ENCODE data around the gene LUC7L3. TPM values are rescaled to one million over a fixed set of nuclear protein-coding genes. Genes with fewer than 3 reads are reported as not detected.
"Not testable (repeated sequence)": the region's sequence is repeated elsewhere in the genome, so short reads cannot be mapped to it uniquely, and the experiment has no call there.

The LUC7L3 gene
- total RNA-seq, 1 experiment from 2014 or later, result 136 TPM

GRCh38 chr17:50722746-50723145 is 3.3 kb downstream of the LUC7L3 start:
- Histone ChIP-seq H3K36me3 (ENCODE audit: control insufficient read depth, insufficient read depth, low read length) (peaks cover 15% of the 10 kb centered on the region; the same call in 1 of the 2 replicates), H3K27ac (ENCODE audit: low read length) (peak overlapping the region; percentile 55), H3K4me3 (ENCODE audit: low read depth in 2 of 2, low read length in 2 of 2) (peak overlapping the region; percentile 19 to 90), H3K27me3 (ENCODE audit: control insufficient read depth, insufficient read depth, low read length) (no peaks in the 10 kb centered on the region), H3K9me3 (ENCODE audit: control insufficient read depth, insufficient read depth, low read depth, low read length) (no peaks in the 10 kb centered on the region), H3K4me1 (ENCODE audit: control insufficient read depth, insufficient read depth, low read length) (peaks cover 50% of the 10 kb centered on the region)
- BruUV-seq (replicated peaks), result no TSS peak
- in situ Hi-C loops (cut with HindIII; ENCODE audit: low pct_unique_long_range_greater_than_20kb, low sequenced_read_pairs), result no loop called here
- no peak for DNase-seq (ENCODE audit: low read depth, low spot score)
- no peak for TF ChIP-seq REST (IDR thresholded peaks at IDR 0.05; ENCODE audit: insufficient read depth in 1 of 2, low read depth in 2 of 2, low read length in 1 of 2)
- TF ChIP-seq CTCF (IDR thresholded peaks at IDR 0.05), result no peak
- TF ChIP-seq POLR2AphosphoS5 (IDR thresholded peaks at IDR 0.05; ENCODE audit: low read depth, low read length), result no peak
- intact Hi-C loops (cut with micrococcal nuclease; ENCODE audit: unreplicated experiment), result no loop called here
- ATAC-seq, result no peak
- ChIA-PET POLR2A (interaction anchor here (0.6 kb wide), 1 partner anchor 73 kb away, joined by 6 read pairs; no protein-coding TSS in a partner anchor), CTCF (no interaction called here)

- H3K27ac ChIP-seq (ENCODE audit: low read length); H3K9me3 ChIP-seq (ENCODE audit: control insufficient read depth, insufficient read depth, low read depth, low read length); intact Hi-C loops (cut with micrococcal nuclease; ENCODE audit: unreplicated experiment); H3K4me3 ChIP-seq (ENCODE audit: low read depth in 2 of 2, low read length in 2 of 2); BruUV-seq (replicated peaks); ATAC-seq; POLR2A ChIA-PET; H3K27me3 ChIP-seq (ENCODE audit: control insufficient read depth, insufficient read depth, low read length); CTCF ChIA-PET; DNase-seq (ENCODE audit: low read depth, low spot score); in situ Hi-C loops (cut with HindIII; ENCODE audit: low pct_unique_long_range_greater_than_20kb, low sequenced_read_pairs): not testable (repeated sequence)
- Histone ChIP-seq H3K36me3 (ENCODE audit: control insufficient read depth, insufficient read depth, low read length) (peaks cover 13% of the 10 kb centered on the region; the same call in 1 of the 2 replicates), H3K4me1 (ENCODE audit: control insufficient read depth, insufficient read depth, low read length) (peaks cover 69% of the 10 kb centered on the region)
Measured at GRCh38 chr17:50724622-50725021, 5.2 kb downstream of the LUC7L3 start.

DNA sequence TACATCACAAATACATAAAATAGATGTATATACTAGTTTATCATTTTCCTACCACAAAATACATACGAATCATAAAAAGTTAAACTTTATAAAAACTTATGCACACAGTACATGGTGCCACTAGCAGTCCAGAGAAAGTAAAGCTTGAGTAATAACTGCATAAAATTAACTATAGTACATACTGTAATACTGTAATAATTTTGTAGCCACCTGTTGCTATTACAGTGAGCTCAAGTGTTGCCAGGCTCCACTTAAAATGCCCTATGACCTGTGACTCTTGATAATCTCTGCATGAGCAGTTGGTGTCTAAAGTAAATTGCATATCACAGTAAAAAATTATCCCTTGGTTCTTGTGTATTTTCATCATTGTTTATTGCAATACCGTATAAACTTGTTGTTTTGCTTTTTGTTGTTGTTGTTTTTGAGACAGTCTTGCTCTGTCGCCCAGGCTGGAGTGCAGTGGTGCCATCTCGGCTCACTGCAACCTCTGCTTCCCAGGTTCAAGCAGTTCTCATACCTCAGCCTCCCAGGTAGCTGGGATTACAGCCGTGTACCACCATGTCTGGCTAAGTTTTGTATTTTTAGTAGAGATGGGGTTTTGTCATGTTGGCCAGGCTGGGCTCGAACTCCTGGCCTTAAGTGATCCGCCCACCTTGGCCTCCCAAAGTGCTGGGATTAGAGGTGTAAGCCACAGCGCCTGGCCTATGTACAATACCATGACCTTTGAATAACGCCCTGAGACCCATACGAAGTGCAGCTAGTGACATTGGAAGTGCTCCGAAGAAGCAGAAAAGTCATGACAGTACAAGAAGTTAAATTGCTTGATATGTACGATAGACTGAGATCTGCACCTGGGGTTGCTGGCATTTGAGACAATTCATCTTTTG is 6.6 kb downstream of the LUC7L3 start:
- ATAC-seq (no peak), DNase-seq (ENCODE audit: low read depth, low spot score) (no peak)
- no peaks in the 10 kb centered on the region for H3K27me3 ChIP-seq (ENCODE audit: control insufficient read depth, insufficient read depth, low read length)
- in situ Hi-C loops (cut with HindIII; ENCODE audit: low pct_unique_long_range_greater_than_20kb, low sequenced_read_pairs), result no loop called here
- ChIA-PET POLR2A (no interaction called here), CTCF (interaction anchor here (0.5 kb wide), 1 partner anchor 30 kb away, joined by 3 read pairs; no protein-coding TSS in a partner anchor)
- no peak overlapping the region for H3K27ac ChIP-seq (ENCODE audit: low read length)
- 0 out of 2 replicates have a peak, but pooled peaks cover under 1% of the 10 kb centered on the region for H3K36me3 ChIP-seq (ENCODE audit: control insufficient read depth, insufficient read depth, low read length)
- no peak overlapping the region for H3K4me3 ChIP-seq (ENCODE audit: low read depth in 2 of 2, low read length in 2 of 2)
- no TSS peak for BruUV-seq (replicated peaks)
- no peaks in the 10 kb centered on the region for H3K9me3 ChIP-seq (ENCODE audit: control insufficient read depth, insufficient read depth, low read depth, low read length)
- no peak for TF ChIP-seq SIN3A (IDR thresholded peaks at IDR 0.05; ENCODE audit: borderline replicate concordance, insufficient read depth, low read depth, low read length)
- TF ChIP-seq POLR2AphosphoS5 (IDR thresholded peaks at IDR 0.05; ENCODE audit: low read depth, low read length), result no peak
- no peak for TF ChIP-seq CTCF (IDR thresholded peaks at IDR 0.05)
- no peak for TF ChIP-seq REST (IDR thresholded peaks at IDR 0.05; ENCODE audit: insufficient read depth in 1 of 2, low read depth in 2 of 2, low read length in 1 of 2)
- TF ChIP-seq TCF7L2 (IDR thresholded peaks at IDR 0.05; ENCODE audit: low read depth, low read length), result no peak
- H3K4me1 ChIP-seq (ENCODE audit: control insufficient read depth, insufficient read depth, low read length), result peaks cover 72% of the 10 kb centered on the region
- intact Hi-C loops (cut with micrococcal nuclease; ENCODE audit: unreplicated experiment), result no loop called here

Data from Panc1 (cell line).